Neural progenitor cell (in vitro differentiated cells): ENCODE results near the gene CYB561.

Experiments used
- CTCF ChIP-seq: fragments of 200-600 bp; sonication (generic); IDR thresholded peaks from 2 replicates; pipeline ENCODE4 v1.5.1; 2017; ENCODE audit warnings: antibody characterized with exemption, mild to moderate bottlenecking
- EZH2 ChIP-seq: fragments of 200-600 bp; sonication (generic); IDR thresholded peaks from 2 replicates; pipeline ENCODE4 v1.6.1; 2017; ENCODE audit warnings: antibody characterized with exemption, mild to moderate bottlenecking, moderate library complexity
- EZH2phosphoT487 ChIP-seq: fragments of 200-600 bp; sonication (generic); IDR thresholded peaks from 2 replicates; pipeline ENCODE4 v1.6.1; 2017; ENCODE audit warnings: antibody characterized with exemption

GRCh38 chr17:63443053-63443452 lies 3.1 kb downstream of the CYB561 start:
- no peak for TF ChIP-seq CTCF
- TF ChIP-seq EZH2phosphoT487, result no peak
- no peak for TF ChIP-seq EZH2
